HG03139 (cell line): ENCODE results near the gene PCSK5.

Source experiments
- ATAC-seq: cut with Tn5 transposase; IDR thresholded peaks from one replicate; pipeline ENCODE4 v1.9.1; 2021; ENCODE audit not compliant: unreplicated experiment

Gene PCSK5

DNA sequence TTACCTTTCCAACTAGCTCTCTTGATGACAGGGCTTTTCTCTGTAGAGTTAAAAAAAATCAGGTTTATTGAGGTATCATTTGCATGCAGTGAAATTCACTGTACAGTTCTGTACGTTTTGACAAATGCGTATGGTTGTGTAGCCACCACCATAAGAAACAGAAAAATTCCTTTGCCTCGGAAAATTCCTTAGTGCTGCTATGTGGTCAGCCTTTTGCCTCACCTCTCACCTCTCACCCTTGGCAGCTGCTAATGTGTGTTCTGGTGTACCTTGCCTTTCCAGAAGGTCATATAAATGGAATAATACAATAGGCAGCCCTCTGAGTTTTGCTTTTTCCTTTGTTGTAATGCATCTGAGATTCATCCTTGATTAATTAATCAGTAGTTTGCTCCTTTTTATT, 28.4 kb downstream of the PCSK5 start:
- ATAC-seq: no peak

DNA sequence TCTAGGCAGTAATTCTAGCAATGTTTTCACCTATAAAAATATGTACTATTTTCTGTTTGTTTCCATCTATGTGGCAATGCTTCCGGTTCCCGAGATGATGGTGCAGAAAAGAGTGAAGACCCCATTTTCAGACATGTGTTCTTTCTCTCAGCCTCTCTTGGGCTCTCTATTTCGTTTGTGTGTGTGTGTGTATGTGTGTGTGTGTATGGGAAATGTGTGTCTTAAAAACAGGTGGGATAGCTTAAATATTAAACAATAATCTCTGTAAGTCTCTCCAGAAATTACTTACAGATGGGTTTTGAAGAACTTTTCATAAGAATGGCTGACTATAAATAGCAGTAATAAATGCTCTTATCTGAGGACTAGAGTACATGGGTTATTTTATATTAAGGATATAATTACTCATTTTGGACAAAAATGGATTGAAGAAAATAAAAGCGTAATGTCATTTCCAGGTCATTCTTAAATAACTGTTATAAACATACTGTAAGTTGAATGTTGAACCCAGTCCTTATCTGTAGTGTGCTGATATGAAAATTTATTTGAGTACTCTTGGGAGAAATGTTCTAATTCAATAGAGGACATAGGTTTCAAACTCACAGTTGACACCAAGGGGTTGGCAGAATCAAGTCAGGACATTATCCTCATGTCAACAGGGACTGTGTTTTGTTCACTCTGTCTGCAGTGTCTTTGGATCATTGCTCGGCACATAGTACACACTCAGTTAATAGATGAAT, 31.1 kb downstream of the PCSK5 start:
- no peak for ATAC-seq

- ATAC-seq: no peak
These were observed 35.9 kb downstream of the PCSK5 start for GRCh38 chr9:75926385-75926784.

DNA sequence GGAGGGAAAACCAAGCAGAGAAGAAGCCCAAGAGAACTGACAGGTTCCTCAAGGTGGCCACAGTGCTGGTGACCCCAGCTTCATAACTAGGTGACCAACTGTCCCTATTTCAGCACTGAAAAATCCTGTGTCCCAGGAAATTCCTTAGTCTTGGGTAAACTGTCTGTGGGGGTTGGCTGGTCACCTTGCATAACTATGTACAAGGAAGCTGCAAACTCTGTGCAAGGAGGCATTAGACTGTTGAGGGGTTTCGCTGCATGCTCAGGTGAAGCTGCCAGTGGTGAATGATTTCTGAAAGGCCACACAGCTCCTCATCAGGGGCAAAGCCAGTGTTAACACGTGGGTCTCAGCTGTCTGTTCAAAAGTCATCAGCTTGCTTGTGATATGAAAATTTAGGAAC, 36.9 kb downstream of the PCSK5 start:
- ATAC-seq: no peak

GRCh38 chr9:75930190-75930589, 39.7 kb downstream of the PCSK5 start:
- no peak for ATAC-seq

- no peak for ATAC-seq
These were observed 40.4 kb downstream of the PCSK5 start for GRCh38 chr9:75930730-75931321.

DNA sequence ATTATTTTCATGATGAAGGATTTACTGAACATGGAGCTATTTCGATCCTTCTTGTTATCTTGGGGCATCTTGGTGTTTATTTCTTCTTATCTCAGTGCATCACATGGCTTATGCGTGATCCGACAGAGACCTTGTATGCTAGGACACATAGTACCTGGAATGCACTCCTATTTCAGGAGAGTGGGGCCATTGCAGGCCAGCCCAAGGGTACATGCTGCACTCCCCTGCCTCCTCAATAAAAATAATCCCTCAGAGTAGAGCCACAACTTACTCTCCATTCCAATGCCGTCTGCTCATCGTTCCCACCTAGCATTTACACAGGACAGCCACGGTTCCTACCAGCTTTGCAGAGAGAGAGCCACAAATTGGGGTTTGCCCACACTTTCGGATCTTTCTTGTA, 43.5 kb downstream of the PCSK5 start:
- ATAC-seq: no peak

GRCh38 chr9:75935591-75935990, 45.1 kb downstream of the PCSK5 start:
- ATAC-seq: no peak

DNA sequence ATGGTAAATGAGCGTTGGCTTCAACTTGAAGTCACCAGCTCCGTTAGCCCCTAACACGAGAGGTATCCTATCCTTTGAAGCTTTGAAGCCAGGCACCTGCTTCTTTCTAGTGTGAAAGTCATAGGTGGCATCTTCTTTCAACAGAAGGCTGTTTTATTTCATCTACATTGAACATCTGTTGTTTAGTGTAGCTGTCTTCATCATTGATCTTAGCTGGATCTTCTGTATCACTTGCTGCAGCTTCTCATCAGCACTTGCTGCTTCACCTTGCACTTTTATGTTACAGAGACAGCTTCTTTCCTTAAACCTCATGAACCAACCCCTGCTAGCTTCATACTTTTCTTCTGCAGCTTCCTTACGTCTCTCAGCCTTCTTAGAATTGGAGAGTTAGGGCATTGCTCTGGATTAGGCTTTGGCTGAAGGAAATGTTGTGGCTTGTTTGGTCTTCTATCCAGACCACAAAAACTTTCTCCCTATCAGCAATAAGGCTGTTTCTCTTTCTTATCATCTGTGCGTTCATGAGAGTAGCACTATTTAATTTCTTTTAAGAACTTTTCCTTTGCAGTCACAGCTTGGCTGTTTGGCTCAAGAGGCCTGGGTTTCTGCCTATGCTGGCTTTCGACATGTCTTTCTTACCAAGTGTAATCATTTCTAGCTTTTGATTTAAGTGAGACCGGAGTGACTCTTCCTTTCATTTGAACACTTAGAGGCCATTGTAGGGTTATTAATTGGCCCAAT, 47.2 kb downstream of the PCSK5 start:
- no peak for ATAC-seq

- no peak for ATAC-seq
These were observed 48.5 kb downstream of the PCSK5 start for GRCh38 chr9:75938946-75939345.

GRCh38 chr9:75939536-75940111, 49.2 kb downstream of the PCSK5 start:
- ATAC-seq: no peak

DNA sequence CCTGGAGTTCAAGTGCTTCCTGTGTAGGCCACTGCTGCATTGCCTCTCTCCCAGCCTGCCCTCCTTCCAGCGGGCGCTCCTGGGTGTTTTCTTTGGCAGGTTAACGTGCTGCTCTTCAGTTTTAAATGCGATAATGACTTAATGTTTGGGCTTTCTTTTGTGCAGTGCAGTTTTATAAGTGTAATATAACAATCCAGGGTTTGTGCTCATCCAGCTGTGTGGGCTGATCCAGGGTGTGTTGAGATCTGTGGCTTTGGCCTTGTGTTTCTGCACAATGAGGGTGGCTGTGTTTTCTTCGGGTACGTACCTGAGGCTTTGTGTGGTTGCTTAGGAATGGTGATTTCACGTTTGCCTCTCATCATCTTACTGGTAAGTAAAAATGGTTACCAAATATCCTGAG, 50.6 kb downstream of the PCSK5 start:
- no peak for ATAC-seq

GRCh38 chr9:75941577-75942311, 51.3 kb downstream of the PCSK5 start:
- ATAC-seq: no peak

DNA sequence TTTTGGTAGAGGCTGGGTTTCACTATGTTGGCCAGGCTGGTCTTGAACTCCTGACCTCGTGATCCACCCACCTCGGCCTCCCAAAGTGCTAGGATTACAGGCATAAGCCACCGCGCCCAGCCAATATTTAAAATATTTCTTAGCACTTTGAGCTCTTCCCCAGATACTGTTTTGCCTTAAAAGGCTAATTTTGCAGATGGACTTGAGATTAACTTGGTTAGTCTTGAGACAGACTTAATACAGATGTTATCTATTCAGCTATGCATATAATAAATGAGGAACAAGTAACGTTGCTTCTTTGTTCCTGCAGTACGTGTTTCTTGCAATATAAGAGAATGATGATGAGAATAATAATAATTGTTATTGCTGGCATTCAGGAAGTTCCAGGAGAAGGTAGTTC, 56.3 kb downstream of the PCSK5 start:
- ATAC-seq: no peak

DNA sequence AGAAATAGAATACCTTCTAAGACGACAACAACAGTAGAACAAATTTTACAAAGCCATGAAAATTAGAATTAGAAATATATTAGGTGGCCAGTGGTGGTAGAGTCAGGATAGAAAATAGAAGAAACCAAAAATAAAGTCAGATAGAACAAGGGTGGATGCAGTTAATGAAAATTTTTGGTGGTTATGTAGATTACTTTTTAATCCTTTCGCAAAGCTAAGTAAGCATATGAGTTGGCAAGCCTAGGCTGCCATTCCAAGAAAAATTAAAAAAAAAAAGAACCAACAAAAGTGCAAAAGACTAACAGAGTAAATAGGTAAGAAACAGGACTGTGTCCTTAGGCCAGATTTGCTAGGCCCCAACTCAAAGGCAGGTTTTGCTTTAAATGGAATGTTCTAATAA, 56.8 kb downstream of the PCSK5 start:
- ATAC-seq: no peak

DNA sequence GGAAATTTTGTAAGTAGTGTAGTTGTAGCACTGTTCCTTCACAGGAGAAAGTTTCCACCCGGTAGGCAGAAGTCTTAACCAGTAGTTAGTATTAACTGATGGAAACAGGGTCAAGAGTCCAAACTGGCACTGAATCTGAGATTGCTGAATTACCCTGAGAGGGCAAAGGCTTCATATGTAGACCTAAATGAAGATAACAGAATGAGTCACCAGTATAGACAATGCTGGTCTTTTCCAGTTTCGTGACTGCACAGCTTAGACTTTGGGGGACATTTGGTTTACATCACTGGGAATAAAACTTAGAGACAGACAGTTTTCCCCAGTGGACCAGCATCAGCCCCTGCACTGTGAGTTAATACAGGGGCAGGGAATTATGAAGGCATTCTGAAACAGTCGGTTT, 60.5 kb downstream of the PCSK5 start:
- ATAC-seq: no peak

- no peak for ATAC-seq
These were observed 62.7 kb downstream of the PCSK5 start for GRCh38 chr9:75953218-75953617.

DNA sequence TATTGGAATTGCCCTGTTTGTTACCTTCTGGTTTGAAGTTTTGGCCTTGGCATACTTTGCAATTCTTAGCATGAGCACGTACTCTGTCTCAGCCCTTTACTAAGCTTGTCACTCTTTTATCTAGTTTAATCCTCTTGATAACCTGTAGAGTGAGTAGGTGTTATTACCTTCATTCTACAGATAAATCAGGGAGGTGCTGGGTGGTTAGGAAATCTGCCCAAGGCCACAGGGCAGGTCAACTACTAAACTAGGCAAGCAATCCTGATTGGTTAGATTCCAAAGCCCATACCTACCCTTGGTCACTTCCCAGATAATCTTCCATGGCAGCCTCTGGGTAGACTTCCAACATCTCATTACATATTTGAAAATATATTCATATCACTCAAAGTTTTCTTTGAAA, 65.7 kb downstream of the PCSK5 start:
- ATAC-seq: no peak

GRCh38 chr9:75957116-75957515, 66.6 kb downstream of the PCSK5 start:
- no peak for ATAC-seq

DNA sequence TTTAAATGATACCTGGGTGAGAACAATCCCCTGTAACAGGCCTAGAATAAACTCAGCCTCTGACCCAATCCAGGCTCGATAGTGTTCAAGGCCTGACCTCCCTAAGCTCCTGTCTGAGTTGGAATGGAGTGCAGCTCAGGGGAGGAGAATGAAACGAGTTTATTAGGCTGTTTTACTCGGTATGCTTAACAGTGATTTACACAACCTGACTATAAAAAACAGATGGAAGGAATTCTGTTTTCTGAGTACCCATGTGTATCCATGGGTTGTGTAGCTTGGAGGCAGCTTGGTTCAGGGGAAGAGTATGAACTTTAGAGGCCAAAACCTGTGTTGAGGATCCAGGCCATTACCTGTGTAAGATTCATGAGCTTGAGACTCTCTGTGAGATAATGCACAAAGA, 67.8 kb downstream of the PCSK5 start:
- ATAC-seq: no peak

DNA sequence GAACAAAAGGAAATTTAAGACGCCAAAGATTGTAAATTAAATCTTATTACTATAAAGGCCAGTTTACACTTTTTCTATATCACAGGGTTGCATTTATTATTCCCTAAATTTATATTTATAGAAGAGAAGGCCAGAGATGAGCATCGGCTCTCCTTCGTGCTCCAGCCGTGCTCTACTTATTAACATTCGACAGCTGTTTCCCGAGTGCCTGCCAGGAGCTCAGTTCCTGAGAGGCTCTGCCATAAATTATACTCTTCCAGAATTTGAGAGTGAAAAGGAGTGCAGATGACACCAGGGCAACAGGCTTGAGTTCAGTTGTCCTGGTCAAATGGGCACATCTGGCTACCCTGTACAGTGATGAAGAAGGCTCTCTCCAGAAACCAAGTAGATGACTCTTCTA, 70.1 kb downstream of the PCSK5 start:
- ATAC-seq: no peak
